Hindlimb muscle (tissue), 1 donor: Measurements from ENCODE around the gene HOMER3. TPM values are rescaled to one million over a fixed set of nuclear protein-coding genes. Genes with fewer than 3 reads are reported as not detected.

Experiments
- DNase-seq: peaks from one replicate; pipeline ENCODE4 v3.0.0-alpha.2; 2013
- polyA plus RNA-seq: library from polyadenylated mRNA; unstranded; fragments of 120-200 nt; gene quantifications from one replicate; pipeline ENCODE4 v1.2.1, GENCODE V29; 2013; ENCODE audit not compliant: insufficient read length

HOMER3 gene
- polyA plus RNA-seq, 1 donor = 80.1 TPM

DNA sequence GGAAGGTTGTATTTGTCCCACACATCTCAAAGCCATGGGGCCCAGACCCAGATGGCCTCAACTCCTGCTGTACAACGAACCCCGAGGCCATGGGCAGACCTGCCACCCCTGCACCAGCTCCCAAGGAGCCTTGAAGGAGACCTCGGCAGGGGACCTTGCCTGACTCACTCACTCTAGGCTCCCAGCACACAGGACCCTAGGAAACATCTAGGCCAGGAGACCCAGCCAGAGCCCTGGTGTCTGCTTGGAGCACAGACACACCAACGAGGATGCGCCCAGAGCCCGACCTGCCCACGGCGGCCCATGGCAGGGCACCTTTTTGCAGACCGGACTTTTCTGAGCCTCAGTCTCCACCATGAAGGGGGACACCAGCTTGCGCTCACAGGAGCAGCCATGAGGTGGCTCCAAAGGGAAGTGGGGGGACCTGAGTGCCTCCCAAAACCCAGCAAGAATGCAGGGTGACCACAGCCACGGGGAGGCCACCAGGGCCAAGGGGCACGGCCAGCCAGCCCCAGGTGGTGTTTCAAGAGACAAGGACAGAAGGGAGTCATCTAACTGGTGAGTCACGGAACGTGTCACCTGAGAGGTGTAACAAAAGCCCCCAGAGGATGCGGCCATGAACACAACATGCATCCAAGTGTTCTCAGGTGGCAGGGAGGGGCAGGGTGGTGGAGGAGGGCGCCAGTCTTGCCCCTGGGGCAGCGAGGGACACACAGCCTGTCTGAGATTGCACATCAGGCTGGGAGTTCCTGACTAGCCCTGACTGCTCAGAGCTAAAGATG, 40.1 kb downstream of the HOMER3 start:
- no peak for DNase-seq

- DNase-seq = no peak
These were observed 41.1 kb downstream of the HOMER3 start for GRCh38 chr19:18899624-18900560.

DNA sequence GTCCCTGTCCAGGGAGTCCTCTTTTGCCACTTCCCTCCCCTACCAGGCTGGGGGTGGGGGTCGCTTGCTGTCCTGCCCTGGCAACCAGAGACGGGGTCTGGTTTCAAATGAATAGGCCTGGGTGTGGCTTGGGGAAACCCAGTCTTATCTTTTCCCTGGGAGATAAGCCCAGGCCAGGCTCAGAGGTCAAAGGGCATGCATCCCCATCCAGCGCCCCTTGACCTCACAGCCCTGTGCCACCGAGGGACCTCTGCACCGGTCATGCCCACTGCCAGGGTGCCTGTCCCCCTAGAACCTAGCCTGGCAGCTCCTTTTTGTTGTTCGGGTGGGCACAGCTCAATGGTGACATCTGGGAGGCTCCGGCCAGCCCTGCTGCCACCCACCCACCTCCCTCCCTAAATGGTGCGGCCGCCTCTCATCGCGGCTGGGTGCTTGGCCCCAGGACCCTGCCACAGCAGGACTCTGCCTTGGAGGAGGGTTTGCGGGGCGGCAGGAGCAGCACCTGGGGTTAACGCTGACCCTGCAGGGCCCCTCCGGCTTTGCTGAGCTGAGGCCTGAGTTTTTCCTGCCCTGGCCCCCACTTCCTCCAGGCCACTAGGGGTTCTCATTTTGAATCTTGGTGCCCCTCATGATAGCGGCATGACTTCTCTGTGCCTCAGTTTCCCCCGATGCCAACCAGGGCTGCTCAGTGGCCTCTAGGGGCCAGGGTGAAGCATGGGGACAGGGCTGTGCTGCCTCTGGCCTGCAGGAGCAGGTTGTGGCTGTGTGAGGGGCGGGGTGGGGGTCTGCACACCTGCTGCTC, 42.2 kb downstream of the HOMER3 start:
- DNase-seq = no peak

- DNase-seq = no peak
These were observed 42.9 kb downstream of the HOMER3 start for GRCh38 chr19:18898081-18898606.

DNA sequence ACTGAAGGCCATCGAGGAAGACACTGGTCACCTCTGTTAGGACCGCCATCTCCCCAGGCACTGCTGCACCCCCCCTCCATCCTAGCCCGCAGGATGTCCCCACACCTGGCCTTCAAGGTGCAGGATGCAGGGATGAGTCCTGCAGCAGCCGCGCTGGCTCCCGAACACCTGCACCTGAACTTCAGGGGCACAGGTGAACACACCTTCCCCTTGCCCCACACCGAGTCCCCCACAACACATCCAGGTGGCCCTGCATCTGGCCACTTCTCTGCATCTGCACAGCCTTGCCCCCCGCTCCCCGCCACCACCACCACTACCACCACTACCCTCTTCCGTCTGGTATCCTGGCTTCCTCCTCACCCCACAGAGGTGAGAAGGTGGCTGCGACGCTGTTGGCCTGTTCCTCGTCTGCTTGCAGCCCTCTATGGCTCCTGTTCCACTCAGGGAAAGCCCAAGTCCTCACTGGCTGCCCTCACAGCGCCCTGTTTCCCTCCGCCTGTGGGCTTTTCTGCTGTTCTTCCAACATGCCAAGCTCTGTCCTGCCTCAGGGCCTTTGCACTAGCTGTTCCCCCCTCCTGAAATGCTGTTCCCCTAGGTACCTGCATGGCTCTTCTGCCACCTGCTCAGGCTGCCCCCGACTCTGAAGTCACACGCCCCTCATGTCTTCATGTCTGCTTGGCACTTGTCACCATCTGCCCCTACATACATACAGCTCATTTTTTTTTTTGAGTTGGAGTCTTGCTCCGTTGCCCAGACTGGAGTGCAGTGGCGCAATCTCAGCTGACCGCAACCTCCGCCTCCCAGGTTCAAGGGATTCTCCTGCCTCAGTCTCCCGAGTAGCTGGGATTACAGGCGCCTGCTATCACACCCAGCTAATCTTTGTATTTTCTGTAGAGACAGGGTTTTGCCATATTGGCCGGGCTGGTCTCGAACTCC, 43.7 kb downstream of the HOMER3 start:
- DNase-seq = no peak

GRCh38 chr19:18896421-18896841, 44.6 kb downstream of the HOMER3 start:
- DNase-seq = no peak

DNA sequence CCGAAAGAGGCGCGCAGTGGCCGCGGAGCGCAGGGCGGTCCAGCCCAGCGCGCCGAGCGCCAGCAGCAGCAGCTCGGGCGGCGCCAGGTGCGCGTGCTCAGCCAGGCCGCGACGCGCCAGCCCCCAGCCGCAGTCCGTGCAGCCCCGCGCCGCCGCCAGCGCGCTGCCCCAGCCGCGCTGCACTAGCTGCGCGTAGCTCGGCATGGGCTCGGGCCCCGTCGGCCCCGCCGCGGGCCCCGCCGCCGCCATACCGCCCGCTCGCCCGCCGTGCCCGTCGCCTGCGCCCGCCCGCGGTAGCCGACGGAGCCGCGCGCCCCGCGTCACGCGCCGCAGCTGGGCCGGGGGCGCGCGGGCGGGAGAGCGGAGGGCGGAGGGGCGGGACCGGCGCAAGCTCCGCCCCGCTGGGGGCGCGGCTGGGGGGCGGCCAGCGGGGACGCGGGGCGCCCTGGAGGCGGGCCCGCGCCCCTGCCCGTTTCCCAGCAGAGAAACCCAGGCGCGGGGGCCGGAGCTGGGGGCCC, 45.1 kb downstream of the HOMER3 start, which contains the start of gene CERS1:
Gene CERS1 (minus strand): TSS at position 335 of the 518 bp plus-strand sequence. CDS start 86 bp downstream, at position 249.
- DNase-seq = peak; percentile 38

DNA sequence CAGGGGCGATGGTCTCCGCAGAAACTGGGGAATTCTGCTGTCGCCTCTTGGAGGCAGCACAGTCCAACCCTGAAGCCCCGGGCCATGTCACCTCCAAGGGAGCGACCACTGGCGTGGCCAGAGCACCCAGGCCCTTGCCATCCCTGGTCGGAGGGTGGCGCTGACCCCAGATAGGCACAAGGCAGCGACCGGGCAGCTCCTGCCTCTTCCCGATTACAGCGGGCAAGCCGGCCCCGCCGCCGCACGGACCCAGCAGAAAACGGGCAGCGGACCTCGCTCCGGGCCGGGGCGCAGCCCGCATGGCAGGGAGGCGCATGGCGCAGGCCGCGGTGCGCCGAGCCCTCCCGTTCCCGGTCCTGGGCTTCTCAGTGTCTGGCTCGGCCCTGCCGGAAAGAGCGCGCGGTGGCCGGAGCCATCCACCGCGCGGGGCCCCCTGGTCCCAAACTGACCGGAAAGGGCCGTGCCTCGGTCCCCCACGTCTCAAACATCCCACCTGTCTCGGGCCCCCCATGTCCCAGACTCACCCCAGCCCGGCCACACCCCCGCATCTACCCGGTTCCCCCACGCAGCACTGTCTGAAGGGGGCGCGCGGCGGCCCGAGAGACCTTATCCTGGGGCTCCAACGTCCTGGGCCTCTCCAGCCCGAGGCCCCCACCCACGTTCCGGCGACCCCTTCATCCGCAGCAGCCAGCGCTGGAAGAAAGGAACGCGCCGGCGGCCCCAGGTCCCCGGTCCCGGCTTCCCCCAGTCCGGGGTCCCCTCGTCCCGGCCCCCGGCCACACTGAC, 45.8 kb downstream of the HOMER3 start:
- peak; percentile 46 for DNase-seq

DNA sequence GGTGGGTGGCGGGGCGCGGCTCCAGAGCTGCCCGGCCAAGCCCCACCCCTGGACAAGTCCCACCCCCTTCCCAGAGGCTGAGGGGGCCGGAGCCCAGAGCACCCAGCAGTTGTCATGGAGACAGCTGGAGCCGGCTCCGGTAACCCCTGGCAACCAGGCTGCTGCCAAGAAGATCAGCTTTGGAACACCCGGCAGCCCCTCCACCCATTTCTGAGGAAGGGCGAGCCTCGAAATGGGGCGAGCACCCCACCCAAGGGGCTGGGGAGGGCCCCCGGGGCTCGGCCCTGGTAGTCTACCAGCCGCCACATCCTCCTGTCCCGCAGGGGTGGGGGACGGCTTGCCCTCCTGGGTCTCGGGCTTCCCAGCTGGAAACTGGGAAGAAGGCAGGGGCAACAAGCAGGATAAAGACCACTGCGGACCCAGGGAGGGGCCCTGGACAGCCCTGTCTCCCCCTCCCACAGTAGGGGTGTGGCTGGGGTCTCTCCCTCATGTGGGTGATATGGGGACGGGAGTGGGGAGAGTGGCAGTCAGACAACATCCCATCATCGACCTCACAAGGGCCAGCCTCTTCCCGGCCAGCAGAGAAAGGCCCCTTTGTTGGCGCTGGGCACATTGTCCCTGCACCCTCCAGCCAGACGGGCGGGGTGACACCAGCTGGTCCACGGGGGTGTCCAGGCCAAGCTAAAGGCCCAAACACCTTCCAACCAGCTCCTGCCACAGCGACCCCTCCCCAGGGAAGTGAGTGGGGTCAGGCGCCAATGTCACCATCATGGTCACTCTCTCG, 46.6 kb downstream of the HOMER3 start:
- DNase-seq = peak; percentile 83

- no peak for DNase-seq
These were observed 47.3 kb downstream of the HOMER3 start for GRCh38 chr19:18893587-18894253.

GRCh38 chr19:18889949-18890745, 50.9 kb downstream of the HOMER3 start:
- DNase-seq = no peak

- DNase-seq = no peak
These were observed 54.0 kb downstream of the HOMER3 start for GRCh38 chr19:18886972-18887371.

GRCh38 chr19:18883526-18884304, 57.3 kb downstream of the HOMER3 start:
- no peak for DNase-seq

DNA sequence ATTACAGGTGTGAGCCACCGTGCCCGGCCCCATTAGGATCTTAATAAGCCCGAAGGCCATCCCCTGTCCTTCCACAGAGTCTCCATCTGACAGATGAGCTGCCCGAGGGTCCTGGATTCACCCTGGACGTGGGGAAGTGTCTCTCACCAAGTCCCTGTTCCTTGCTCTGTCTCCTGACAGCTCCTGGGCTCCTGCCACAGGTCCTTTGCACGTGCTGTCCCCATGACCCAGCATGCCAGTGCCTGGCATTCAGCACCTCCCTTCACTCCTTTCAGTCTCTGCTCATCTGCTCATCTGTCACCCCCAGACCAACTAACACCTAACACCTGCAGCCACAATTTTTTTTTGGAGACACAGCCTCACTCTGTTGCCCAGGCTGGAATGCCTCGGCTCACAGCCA, 59.5 kb downstream of the HOMER3 start:
- DNase-seq = no peak

GRCh38 chr19:18879579-18880373, 61.2 kb downstream of the HOMER3 start:
- no peak for DNase-seq
